HEK293T (cell line): ENCODE results near the gene OSBPL3.

Experiments
- BHLHE40 ChIP-seq: fragments of 450-650 bp; IDR thresholded peaks from 2 replicates; pipeline ENCODE4 v1.6.1; 2016; ENCODE audit warnings: mild to moderate bottlenecking, moderate library complexity, borderline replicate concordance
- CTBP1 ChIP-seq: fragments of 450-650 bp; IDR thresholded peaks from 2 replicates; pipeline ENCODE4 v1.6.1; 2016; ENCODE audit warnings: borderline replicate concordance
- ELF4 ChIP-seq: fragments of 450-650 bp; IDR thresholded peaks from 2 replicates; pipeline ENCODE4 v1.6.1; 2017; ENCODE audit warnings: antibody characterized with exemption
- FOXA1 ChIP-seq: fragments of 450-650 bp; IDR thresholded peaks from 2 replicates; pipeline ENCODE4 v1.6.1; 2016; ENCODE audit warnings: mild to moderate bottlenecking
- FOXK2 ChIP-seq: fragments of 450-650 bp; IDR thresholded peaks from 2 replicates; pipeline ENCODE4 v1.6.1; 2016; ENCODE audit warnings: mild to moderate bottlenecking
- FOXM1 ChIP-seq: fragments of 450-650 bp; IDR thresholded peaks from 2 replicates; pipeline ENCODE4 v1.6.1; 2017; ENCODE audit warnings: mild to moderate bottlenecking, borderline replicate concordance
- HDGF ChIP-seq: fragments of 450-650 bp; IDR thresholded peaks from 2 replicates; pipeline ENCODE4 v1.6.1; 2017; ENCODE audit warnings: antibody characterized with exemption, borderline replicate concordance
- SP1 ChIP-seq: fragments of 450-650 bp; IDR thresholded peaks from 2 replicates; pipeline ENCODE4 v1.6.1; 2017
- SUZ12 ChIP-seq: fragments of 450-650 bp; IDR thresholded peaks from 2 replicates; pipeline ENCODE4 v1.6.1; 2016; ENCODE audit warnings: mild to moderate bottlenecking
- TARDBP ChIP-seq: fragments of 450-650 bp; IDR thresholded peaks from 2 replicates; pipeline ENCODE4 v1.6.1; 2016

GRCh38 chr7:24799506-24799905 is 180.5 kb downstream of the OSBPL3 start:
- no peak for TF ChIP-seq TARDBP
- TF ChIP-seq FOXK2 = no peak
- TF ChIP-seq FOXM1 = no peak
- TF ChIP-seq HDGF = no peak
- no peak for TF ChIP-seq FOXA1
- no peak for TF ChIP-seq SP1
- no peak for TF ChIP-seq SUZ12
- no peak for TF ChIP-seq ELF4
- TF ChIP-seq CTBP1 = no peak
- no peak for TF ChIP-seq BHLHE40
